ENCODE measurements around the gene PDE6B. TPM values are rescaled to one million over a fixed set of nuclear protein-coding genes. Genes with fewer than 3 reads are reported as not detected.

Gene PDE6B
- total and polyA plus RNA-seq, 7 donors = 0.03 to 0.48 (median 0.31) TPM; not detected in 1

DNA sequence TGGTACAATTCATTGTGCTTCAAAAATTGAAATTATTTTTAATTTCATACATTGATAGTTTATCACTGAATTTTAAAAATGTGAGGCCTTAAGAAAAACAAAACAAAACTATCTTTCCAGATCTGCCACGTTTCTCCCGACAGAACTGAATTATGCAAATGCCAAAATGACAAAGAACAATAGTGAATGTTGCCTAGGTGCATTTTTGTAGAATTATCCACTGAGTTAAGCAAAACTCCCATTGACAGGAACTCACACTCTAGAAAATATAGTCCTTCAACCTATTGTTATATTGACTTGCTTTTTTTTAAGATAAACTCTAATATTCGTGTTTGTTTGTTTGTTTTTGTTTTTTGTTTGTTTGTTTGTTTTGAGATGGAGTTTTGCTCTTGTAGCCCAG, 86.7 kb downstream of the PDE6B start:
- TF ChIP-seq CTCF (IDR thresholded peaks at IDR 0.05) = no peak
- H3K36me3 ChIP-seq (ENCODE audit: insufficient read depth in 1 of 2, low read depth in 1 of 2) = peaks cover 0 to 4% of the 10 kb centered on the region in 2 donors
- ATAC-seq = no peak
- intact Hi-C loops (cut with DNase I) = no loop called here
- no peak overlapping the region for H3K27ac ChIP-seq
- peaks cover 9% of the 10 kb centered on the region for H3K4me1 ChIP-seq
- no peaks in the 10 kb centered on the region for H3K27me3 ChIP-seq (ENCODE audit: insufficient read depth in 3 of 3, low read length in 2 of 3)
- WGBS, 3 donors = 57 to 72% (median 71%) methylated on average over 3 of the region's 3 CpGs
- DNase-seq = no peak
- no peak overlapping the region for H3K4me3 ChIP-seq
- H3K9me3 ChIP-seq = no peaks in the 10 kb centered on the region

DNA sequence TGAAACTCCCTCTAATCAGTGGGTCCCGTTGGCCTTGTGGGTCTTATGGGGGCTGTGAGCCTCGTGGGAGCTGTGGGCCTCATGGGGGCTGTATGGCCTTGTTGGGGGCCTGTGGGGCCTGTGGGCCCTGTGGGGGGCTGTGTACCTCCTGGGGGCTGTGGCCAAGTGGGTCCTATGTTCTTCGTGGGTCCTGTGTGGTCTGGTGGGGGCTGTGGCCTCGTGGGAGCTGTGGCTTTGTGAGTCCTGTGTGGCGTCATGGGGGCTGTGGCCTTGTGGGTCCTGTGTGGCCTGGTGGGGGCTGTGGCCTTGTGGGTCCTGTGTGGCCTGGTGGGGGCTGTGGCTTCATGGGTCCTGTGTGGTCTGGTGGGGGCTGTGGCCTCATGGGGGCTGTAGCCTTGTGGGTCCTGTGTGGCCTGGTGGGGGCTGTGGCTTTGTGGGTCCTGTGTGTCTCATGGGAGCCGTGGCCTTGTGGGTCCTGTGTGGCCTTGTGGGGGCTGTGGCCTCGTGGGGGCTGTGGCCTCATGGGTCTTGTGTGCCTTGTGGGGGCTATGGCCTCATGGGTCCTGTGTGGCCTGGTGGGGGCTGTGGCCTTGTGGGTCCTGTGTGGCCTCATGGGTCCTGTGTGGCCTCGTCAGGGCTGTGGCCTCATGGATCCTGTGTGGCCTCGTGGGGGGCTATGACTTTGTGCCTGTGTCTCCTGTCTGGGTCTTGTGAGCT, 87.7 kb downstream of the PDE6B start:
- intact Hi-C loops (cut with DNase I) = no loop called here
- no peaks in the 10 kb centered on the region for H3K9me3 ChIP-seq
- no peak for ATAC-seq
- 84 to 88% (median 88%) methylated on average over 9 of the region's 9 CpGs for WGBS, 3 donors
- no peak overlapping the region for H3K27ac ChIP-seq
- no peak for TF ChIP-seq CTCF (IDR thresholded peaks at IDR 0.05)
- H3K27me3 ChIP-seq (ENCODE audit: insufficient read depth in 3 of 3, low read length in 2 of 3) = no peaks in the 10 kb centered on the region
- no peak overlapping the region for H3K4me3 ChIP-seq
- peaks cover 4% of the 10 kb centered on the region for H3K4me1 ChIP-seq
- no peak for DNase-seq
- H3K36me3 ChIP-seq (ENCODE audit: insufficient read depth in 1 of 2, low read depth in 1 of 2) = peaks cover 0 to 4% of the 10 kb centered on the region in 2 donors

DNA sequence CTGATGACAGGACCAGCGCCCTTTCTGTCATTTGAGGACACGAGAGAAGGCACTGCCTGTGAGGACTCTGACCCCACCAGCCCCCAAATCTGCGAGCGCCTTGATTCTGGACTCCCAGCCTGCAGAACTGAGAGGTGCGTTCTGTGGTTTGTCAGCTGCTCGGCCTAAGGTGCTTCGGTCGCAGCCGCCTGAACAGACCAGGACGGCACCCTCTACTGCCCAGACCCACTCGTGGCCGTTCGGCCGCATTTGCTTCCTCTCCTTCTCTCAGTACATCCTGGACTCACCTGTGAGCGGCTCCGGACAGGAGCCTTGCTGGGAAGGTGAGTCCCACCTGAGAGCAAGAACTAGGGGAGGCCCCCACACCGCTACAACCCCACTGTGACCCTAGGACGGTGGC, 88.7 kb downstream of the PDE6B start:
- intact Hi-C loops (cut with DNase I) = no loop called here
- H3K27ac ChIP-seq = no peak overlapping the region
- ATAC-seq = no peak
- 90 to 95% (median 93%) methylated on average over 18 of the region's 18 CpGs for WGBS, 3 donors
- peaks cover 0 to 4% of the 10 kb centered on the region in 2 donors for H3K36me3 ChIP-seq (ENCODE audit: insufficient read depth in 1 of 2, low read depth in 1 of 2)
- no peak overlapping the region for H3K4me3 ChIP-seq
- DNase-seq = no peak
- TF ChIP-seq CTCF (IDR thresholded peaks at IDR 0.05) = no peak
- no peaks in the 10 kb centered on the region for H3K4me1 ChIP-seq
- H3K27me3 ChIP-seq (ENCODE audit: insufficient read depth in 3 of 3, low read length in 2 of 3) = no peaks in the 10 kb centered on the region
- no peaks in the 10 kb centered on the region for H3K9me3 ChIP-seq

DNA sequence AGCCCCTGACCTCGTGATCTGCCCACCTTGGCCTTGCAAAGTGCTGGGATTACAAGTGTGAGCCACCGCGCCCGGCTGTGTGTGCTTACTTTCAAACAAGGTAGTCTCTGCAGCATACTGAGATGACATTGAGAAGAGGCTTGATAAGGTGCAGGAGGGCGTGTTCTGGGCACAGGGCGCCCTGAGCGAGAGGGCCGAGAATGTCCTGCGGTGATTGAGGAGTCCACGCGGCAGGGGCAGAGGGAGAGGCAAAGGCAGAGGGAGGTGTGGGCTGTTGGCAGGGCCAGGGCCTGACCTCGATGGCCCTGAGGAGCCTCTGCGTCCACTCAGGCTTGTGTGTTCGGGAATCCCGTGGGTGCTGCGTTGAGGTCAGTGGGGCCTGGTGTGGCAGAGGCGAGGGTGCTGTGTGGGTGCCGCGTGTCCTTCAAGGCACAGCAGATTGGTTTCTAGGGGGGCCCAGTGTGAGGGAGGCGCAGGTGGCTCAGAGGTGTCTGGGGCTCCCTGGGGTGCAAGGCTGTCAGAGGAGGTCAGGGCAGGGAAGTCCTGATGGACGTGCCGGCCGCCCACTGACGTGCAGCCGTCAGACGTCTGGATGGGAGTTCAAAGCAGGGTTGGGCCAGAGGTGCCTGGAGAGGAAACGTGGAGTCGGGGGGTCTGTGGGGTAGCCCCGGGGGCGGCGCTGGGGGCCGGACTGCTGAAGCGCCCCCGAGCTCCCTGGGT, 92.4 kb downstream of the PDE6B start:
- WGBS, 3 donors = 84 to 89% (median 88%) methylated on average over 29 to 34 of the region's 34 CpGs
- H3K27me3 ChIP-seq (ENCODE audit: insufficient read depth in 3 of 3, low read length in 2 of 3) = no peaks in the 10 kb centered on the region
- DNase-seq (no peak), ATAC-seq (no peak)
- H3K4me3 ChIP-seq = no peak overlapping the region
- no peak for TF ChIP-seq CTCF (IDR thresholded peaks at IDR 0.05)
- H3K4me1 ChIP-seq = no peaks in the 10 kb centered on the region
- H3K36me3 ChIP-seq (ENCODE audit: insufficient read depth in 1 of 2, low read depth in 1 of 2) = no peaks in the 10 kb centered on the region
- intact Hi-C loops (cut with DNase I) = no loop called here
- H3K27ac ChIP-seq = no peak overlapping the region
- no peaks in the 10 kb centered on the region for H3K9me3 ChIP-seq

Data from psoas muscle (tissue), 8 donors.